Placental pericyte (primary cell): Measurements from ENCODE around the gene CASP6. TPM values are rescaled to one million over a fixed set of nuclear protein-coding genes. Genes with fewer than 3 reads are reported as not detected.

Experiments
- small RNA-seq: library from RNA; depleted of rRNA; stranded (forward); fragments of <200 nt; gene quantifications from one replicate; pipeline ENCODE3, GENCODE V24; 2012; ENCODE audit warnings: low replicate concordance
- total RNA-seq: library from RNA; depleted of rRNA; stranded (reverse); fragments of >200 nt; gene quantifications from 2 replicates; pipeline ENCODE4 v1.2.3, GENCODE V29; 2012

The CASP6 gene
- total RNA-seq, result 7.4 and 23.5 TPM in 2 replicates

DNA sequence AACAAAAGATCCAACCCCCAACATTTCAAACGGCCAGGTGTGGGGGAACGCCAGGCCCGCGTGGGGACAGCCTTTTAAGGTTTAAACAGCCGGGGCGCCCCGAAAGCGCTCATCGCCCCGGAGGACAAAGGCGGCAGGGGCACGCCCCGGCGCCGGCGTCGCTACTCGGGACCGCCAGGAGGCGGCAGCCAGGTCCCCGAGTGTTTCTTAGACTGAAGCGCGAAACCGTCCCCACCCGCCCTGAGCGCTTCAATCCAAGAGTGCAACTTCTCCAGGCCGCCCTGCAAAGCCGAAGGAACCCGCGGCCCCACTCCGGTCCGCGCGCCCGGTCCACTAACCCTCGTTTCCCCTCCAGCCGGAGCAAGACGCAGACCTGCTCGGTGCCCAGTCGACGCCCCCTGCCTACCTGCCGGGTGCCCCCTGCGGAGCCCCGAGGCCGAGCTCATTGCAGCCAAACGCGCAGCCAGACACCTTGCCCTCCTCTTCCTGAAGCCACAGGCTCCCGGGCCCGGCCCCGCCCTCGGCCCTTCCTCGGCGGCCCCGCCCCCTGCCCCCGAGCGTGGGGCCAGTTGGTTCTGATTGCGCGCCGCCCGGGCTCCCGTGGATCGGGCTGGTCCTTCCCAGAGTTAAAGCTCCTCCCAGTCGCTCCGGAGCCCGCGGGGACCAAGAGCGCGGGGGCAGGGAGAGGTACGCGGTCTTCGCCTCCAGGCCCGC, at the start of gene CASP6:
CASP6 (minus strand) TSS at position 496 of the 714 bp plus-strand sequence; CDS start at position 446, 50 bp downstream.

DNA sequence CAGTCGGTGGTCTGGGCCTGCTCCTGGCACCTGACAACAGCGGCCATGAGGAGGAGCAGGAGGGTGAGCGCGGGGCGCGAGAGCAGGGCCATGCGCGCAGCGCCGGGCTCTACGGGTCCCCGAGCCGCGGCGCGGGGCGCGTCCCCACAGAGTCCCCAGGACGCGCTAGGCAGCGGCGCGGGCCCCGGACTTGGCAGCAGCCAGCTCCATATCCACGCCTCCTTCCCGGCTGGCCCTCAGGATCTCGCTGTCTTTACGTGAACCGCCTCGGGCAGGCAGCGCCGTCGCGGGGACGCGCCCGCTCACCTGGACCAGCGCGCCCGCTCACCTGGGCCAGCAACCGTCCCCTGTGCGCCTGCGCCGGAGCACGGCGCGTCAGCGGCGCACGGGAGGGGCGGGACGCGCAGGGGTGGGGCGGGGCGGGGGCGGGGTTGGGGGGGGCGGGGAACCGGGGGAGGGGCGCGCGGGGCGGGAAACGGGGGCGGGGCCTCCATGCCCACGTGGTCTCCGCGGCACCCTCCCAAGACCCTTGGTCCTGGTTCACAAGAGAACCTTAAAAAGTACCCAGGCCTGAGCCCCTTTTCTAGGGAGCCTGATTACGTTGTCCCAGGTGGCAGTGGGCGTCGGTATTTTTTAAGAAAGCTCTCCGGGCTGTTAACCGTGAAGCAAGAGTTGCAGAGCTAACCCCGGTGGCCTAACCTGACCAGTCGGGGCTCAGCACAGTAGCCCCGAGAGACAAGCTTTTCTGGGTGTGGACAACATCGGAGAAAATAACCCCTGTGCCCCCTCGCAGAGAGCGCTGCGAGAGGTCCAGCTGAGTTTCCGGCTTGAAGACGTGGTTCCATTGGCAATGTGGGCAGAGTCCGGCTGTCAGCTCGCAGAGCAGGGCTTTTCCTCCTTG, 26.7 kb upstream of the CASP6 start, which contains the start of gene PLA2G12A:
PLA2G12A (minus strand) TSS at position 353 of the 901 bp plus-strand sequence; CDS start at position 92, 261 bp downstream.

Small RNAs within 50 kb of the gene (small RNA-seq; reads per million reads assigned to genes)
- gene HIGD1AP14, result not detected

Other genes starting within 250 kb of the CASP6 start
- 9.0 and 15.5 TPM in 2 replicates for gene MCUB, start 143.2 kb downstream of the CASP6 start, total RNA-seq
- 10.7 and 50.7 TPM in 2 replicates for gene PLA2G12A, start 26.6 kb upstream of the CASP6 start, total RNA-seq
- 0.57 and 2.2 TPM in 2 replicates for gene CFI, start 98.6 kb upstream of the CASP6 start, total RNA-seq
- 4.3 and 5.5 TPM in 2 replicates for gene GAR1, start 112.3 kb upstream of the CASP6 start, total RNA-seq
- gene RRH, start 124.5 kb upstream of the CASP6 start, total RNA-seq, result 0.14 TPM in 1 of 2 replicates, not detected in the other
- gene LRIT3, start 144.7 kb upstream of the CASP6 start, total RNA-seq, result under 0.01 TPM in 1 of 2 replicates, not detected in the other
- 0.22 and 1.6 TPM in 2 replicates for gene EGF, start 209.4 kb upstream of the CASP6 start, total RNA-seq